HG02642 (cell line): Measurements from ENCODE around the gene SVOP.

ENCODE experiments used
- ATAC-seq: cut with Tn5 transposase; IDR thresholded peaks from one replicate; pipeline ENCODE4 v1.9.1; 2021; ENCODE audit warnings: mild to moderate bottlenecking; ENCODE audit not compliant: unreplicated experiment, poor library complexity

SVOP gene

GRCh38 chr12:108980831-108981618, 39.8 kb downstream of the SVOP start:
- no peak for ATAC-seq

DNA sequence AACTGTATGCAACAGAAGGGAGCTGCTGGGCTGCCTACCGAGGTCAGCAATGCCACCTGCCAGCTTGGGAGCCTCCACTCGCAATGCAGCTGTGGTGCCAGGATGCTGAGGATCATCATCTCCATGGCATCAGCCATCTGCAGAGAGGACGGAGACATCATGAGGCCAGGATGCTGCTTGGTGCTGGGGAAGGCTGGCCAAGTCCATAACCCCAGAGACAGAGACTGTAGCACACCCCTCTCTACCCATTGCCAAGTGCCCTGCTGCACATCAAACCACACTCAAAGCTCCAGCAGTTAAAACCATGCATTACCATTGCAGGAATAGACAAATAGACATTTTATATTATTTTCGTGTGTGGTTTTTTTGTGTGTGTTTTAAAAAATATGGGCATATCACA, 43.5 kb downstream of the SVOP start:
- no peak for ATAC-seq

GRCh38 chr12:108975024-108975593, 45.8 kb downstream of the SVOP start:
- no peak for ATAC-seq

DNA sequence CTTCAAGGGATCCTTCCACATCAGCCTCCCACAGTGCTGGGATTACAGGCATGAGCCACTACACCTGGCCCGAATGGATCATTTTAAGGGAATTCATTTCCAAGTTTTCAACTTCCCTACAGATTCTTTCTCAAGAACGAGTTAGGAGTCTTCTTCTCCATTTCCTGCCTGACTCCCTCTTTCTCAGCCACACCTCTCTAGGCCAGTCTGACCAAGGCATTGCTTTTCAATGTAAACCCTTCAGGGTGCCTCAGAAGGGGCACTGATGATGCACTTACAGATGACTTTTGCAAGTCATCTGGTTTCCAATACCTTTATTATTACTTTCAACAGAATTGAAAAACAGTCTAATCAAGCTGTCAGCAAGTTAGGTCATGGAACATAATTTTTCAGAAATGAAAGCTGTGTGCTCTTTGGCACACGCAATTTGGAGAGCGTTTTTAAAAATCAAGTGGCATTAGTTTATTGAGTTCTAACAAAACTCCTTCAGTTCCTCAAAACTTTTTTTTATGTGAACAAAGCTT, 47.2 kb downstream of the SVOP start:
- ATAC-seq, result no peak

GRCh38 chr12:108972358-108972757, 48.5 kb downstream of the SVOP start:
- ATAC-seq, result no peak

- no peak for ATAC-seq
Measured at GRCh38 chr12:108969622-108970021, 51.2 kb downstream of the SVOP start.

- ATAC-seq, result no peak
Measured at GRCh38 chr12:108967869-108968540, 52.9 kb downstream of the SVOP start.

GRCh38 chr12:108966378-108967151, 54.3 kb downstream of the SVOP start:
- ATAC-seq, result no peak

DNA sequence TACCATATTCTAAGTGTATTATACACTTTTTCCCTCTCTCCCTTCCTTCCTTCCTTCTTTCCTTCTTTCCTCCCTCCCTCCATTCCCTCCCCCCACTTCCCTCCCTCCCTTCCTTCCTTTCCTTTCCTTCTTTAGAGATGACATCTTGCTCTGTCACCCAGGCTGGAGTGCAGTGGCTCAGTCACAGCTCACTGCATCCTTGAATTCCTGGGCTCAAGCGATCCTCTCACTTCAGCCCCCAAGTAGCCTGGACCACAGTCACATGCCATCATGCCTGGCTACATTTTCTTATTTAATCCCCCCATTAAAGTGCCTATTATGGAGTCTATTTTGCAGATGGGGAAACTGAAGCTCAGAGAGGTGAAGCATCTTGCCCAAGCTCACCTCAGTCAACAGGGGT, 55.0 kb downstream of the SVOP start:
- no peak for ATAC-seq

DNA sequence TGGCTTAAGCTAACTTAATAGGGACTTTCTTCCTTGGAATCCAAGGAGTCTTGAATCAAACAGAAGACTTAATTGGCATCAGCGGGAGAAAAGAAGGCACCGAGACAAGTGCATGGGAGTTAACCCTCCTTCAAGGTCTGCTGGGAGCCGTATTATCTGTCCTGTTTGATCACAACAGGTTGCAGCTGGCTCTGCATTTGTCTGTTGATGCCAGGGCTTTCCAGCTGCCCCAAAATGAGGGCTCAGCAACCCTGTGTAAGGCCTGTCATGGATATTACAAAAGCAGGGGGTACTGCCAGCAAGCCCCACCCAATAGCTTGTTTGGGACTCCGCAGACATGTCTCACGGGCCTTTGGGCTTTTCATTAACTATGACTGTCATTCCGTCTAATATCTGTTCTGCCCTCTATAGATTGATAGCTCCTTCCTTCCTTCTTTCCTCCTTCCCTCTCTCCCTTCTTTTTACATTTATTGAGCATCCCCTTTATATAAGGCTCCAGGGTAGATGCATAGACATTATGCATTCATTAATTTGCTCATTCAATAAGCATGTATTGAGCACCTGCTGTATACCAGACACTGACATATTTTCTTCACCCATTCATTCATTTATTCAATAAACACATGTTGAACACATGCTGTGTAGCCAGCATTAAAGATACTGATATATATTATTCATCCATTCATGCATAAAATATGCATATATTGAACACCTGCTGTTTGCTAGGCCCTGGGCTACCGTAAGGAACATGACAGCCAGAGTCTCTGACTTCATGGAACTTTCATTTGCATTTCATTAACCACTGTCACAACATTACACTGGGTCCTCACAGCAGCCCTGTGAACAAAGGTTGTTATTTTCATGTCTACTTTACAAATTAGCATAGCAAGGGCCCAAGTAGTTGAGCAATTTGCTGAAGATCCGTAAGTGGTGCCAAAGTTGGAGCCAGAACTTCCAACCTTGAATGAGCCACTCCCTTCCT, 56.2 kb downstream of the SVOP start:
- ATAC-seq, result no peak

DNA sequence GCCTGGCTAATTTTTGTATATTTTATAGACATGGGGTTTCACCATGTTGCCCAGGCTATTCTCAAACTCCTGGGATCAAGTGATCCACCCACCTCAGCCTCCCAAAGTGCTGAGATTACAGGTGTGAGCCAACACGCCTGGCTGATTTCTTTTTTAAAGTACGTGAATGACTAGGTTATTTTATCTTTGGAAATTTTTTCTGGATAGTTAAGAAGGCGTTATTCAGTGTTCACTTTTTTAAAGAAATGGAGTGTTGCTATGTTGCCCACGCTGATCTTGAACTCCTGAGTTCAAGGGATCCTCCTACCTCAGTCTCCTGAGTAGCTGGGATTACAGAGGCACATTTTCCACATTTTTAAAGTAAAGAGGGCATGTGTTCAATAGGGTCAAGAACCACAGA, 58.6 kb downstream of the SVOP start:
- ATAC-seq, result no peak

DNA sequence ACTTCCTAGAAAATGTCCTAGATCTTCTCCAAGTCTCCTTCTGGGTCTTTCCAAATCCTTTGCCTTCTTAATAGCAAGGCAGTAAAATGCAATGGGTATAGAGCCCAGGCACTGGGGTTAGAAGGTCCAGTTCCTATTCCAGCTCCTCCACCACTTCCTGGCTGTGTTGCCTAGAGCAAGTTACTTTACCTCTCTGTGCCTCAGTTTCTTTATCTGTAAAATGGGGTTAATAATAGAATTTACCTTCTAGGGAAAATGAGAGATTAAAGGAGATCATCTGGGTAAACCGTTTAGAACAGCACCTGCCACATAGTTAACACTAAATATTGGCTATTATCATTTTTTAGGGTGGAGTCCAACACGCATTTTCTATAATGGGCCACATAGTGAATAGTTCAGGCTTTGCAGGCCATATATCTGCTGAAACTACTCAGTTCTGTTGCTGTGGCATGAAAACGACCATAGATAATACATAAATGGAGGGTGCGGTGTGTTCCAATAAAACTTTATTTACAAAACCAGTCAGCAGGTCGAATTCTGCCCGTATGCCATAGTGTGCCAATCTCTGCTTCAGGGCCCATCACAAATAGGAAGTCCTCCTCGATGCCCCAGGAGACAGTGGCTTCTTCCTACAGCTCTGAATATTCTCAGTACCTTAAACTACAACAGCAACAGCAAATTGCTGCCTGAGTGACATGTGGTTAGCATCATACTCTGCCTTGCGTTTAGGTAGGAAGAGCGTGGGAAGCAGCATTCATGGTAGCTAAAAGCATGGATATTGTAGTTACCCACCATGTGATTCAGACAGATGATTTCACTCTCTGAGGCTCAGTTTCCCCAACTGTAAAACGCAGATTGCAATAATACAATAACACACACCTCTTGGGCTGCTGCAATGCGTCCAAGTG, 60.9 kb downstream of the SVOP start:
- no peak for ATAC-seq

DNA sequence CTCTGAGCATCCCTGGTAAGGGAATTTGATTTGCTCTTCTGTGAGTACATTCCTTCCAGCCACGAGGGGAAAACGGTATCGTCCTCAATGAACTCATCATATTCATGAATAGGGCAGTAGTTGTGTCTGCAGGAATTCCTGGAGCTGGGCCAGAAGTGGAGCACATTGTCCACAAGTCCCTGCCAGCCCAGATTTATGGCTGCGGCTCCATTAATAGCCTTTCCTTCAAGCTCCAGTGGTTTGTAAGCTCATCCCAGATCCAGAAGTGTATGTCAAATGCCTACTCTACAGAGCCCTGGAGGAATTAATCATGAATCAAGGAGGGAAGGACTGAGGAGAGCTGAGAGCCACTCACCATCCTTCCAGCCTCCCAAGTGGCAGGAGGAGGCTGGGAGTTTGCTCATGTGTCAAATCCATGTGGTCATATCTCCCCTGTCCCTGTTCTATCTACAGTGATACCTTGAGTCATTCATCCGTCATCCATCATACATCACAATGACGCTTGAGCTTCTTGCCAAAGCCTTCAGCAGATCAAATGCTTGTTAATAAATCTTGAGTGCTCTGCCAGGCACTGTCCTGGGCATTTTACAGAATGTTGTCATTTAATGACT, 65.5 kb downstream of the SVOP start:
- no peak for ATAC-seq

DNA sequence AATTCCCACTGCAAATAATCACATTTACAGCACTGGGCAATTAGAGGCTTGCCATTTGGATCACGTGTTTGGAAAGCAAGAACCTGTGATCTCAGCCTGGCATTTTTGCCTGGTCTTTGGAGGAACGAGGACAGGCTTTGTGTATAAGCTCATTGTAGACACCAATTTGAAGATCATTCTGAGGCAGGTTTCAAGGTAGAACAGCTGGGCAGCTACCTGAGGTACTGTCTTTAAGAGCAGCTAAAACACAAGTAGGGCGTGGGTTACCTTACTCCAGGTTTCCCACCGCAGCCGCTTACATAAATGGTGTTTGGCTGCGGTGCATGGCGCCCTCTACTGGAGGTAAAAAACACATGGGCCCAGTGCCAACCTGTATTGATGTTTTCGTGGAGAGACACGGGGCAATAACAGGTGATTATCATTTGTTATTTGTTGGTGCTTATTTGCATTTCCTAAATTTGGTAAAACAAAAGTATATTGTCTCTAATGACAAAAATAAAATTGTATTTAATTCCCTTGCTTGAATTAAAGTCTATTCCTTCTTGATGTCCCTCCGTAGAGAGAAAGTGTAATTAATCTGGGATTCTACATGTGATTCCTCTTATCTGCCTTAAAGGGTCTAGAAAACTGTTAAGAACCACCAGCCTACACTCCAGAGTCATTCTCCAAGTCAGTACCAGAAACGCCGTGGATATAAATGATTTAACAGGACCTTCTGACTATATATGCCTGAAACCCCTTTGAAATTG, 69.7 kb downstream of the SVOP start:
- no peak for ATAC-seq

- no peak for ATAC-seq
Measured at GRCh38 chr12:108949976-108950375, 70.9 kb downstream of the SVOP start.

DNA sequence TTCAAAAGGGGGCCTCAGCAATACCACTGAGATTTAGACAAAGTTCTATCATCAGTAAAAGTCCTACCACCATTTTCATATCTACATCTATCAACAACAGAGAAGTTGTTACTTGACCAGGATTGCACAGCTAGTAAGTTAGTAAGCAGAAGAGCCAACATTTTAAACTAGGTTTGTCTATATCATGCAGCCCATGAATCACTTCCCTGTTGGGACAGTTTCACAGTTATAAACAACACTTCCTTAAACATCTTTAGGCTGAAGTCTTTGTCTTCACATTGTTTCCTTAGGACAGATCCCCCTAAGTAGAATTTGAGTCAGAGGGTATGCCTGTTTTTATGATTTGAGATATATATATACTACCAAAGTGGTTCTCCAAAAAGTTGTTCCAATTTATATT, 72.5 kb downstream of the SVOP start:
- ATAC-seq, result no peak

GRCh38 chr12:108947097-108947496, 73.8 kb downstream of the SVOP start:
- no peak for ATAC-seq
